GM21447 (cell line): ENCODE results near the gene GRIK5.
"Not testable (repeated sequence)": the region's sequence is repeated elsewhere in the genome, so short reads cannot be mapped to it uniquely, and the experiment has no call there.

ENCODE experiments used
- ATAC-seq: cut with Tn5 transposase; IDR thresholded peaks from one replicate; pipeline ENCODE4 v1.9.1; 2021; ENCODE audit not compliant: unreplicated experiment

GRIK5 gene, protein sequence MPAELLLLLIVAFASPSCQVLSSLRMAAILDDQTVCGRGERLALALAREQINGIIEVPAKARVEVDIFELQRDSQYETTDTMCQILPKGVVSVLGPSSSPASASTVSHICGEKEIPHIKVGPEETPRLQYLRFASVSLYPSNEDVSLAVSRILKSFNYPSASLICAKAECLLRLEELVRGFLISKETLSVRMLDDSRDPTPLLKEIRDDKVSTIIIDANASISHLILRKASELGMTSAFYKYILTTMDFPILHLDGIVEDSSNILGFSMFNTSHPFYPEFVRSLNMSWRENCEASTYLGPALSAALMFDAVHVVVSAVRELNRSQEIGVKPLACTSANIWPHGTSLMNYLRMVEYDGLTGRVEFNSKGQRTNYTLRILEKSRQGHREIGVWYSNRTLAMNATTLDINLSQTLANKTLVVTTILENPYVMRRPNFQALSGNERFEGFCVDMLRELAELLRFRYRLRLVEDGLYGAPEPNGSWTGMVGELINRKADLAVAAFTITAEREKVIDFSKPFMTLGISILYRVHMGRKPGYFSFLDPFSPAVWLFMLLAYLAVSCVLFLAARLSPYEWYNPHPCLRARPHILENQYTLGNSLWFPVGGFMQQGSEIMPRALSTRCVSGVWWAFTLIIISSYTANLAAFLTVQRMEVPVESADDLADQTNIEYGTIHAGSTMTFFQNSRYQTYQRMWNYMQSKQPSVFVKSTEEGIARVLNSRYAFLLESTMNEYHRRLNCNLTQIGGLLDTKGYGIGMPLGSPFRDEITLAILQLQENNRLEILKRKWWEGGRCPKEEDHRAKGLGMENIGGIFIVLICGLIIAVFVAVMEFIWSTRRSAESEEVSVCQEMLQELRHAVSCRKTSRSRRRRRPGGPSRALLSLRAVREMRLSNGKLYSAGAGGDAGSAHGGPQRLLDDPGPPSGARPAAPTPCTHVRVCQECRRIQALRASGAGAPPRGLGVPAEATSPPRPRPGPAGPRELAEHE

DNA sequence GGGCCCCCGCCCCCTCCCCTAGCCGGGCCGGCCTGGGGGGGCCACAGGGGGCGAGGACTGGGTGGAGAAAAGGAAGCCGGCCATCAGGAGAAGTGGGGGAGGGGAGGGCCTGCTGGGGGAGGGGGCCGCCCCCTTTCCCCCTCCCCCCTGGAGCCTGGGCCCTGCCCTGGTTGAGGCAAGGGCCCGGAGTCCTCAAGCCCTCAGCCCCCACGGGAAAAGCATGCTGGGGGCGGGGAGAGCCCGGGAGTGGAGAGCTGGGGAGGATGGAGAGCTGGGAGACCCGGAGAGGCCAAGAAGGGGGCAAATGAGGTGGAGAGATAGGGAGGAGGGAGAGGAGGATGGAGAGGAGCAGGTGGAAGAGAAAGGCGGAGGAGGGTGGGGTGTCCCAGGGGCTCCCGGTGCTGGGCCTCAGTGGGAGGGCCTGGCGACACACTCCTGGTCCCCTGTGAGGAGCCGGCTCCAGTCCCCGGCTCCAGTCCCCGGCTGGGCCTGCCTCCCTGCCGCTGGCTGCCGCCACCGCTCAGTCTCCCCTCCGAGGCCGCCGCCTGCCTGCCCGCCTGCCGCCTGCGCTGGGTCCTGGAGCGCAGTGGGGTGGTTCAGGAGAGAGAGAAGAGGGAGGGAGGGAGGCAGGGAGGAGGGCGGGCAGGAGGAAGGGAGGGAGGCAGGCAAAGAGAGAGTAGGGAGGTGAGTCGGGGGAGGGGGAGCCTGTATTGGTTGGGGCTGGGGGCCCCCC lies at the start of gene GRIK5:
TSS of gene GRIK5 (minus strand) at position 588 of the 733 bp plus-strand sequence. CDS start 4,436 bp downstream, outside the sequence.
- ATAC-seq: no peak

DNA sequence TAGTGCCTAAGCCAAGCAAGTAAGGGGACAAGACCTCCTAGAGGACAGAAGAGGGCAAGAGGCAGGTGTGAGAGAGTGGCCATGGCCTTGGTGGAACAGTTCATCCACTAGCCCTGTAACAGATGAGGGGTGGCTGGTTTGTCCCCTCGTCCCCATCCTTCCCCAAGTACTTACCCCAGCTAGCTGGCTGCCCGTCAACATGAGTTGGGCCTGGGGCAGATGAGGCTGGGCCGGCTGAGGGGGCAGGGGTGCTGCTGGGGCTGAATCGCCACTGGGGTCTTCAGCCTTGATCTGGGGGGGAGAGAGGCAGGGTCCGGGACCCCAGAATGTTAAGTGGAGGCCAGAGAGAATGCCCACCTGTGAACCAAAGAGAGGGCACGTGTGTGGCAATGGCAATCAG lies 47.1 kb upstream of the GRIK5 start:
- ATAC-seq: no peak

DNA sequence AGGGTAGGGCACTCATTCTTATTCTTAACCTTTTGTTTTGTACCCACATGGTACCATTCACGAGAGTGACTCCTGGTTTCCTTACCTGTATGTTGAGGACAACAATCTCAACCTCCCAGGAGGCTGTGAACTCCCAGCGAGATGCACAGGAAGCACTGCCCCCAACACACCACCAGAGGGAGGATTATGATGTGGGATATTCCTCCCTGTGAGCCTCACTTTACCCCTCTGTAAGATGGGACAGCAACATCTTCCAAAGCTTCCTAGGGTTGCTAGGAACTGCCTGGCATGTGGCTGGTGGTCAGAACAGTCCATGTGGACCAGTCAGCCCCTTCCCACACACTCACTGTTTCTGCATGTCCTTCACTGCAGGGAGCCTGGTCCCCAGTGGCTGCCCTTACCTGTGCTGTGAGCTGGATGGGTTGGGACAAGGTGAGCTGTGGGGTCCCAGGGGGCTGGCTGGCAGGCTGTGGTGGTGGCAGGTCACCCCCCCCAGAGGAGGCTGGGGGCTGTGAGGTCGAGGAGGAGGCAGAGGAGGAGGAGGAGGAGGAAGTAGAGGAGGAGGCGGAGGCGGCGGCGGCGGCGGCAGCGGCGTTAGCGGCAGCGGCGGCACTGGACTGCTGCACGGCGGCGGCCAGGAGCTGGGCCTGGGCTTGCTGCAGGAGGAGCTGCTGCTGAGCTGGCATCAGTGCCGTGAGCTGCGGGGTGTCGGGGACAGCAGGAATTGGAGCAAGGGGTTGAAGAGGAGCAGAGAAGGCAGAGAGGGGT lies 46.5 kb upstream of the GRIK5 start:
- ATAC-seq: no peak

DNA sequence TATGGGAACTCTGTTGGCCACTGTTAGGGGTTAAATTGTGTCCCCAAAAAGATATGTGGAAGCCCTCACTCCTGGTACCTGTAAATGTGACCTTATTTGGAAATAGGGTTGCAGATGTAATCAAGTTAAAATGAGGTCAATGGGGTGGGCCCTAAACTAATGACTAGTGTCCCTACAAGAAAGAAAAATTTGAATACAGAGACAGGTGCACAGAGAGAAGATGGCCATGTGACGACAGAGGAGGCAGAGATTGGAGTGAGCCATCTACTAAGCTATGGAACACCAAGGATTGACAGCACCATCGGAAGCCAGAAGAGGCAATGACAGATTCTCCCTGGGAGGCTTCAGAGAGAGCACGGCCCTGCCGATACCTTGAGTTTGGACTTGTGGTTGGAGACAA lies 45.7 kb upstream of the GRIK5 start:
- no peak for ATAC-seq

DNA sequence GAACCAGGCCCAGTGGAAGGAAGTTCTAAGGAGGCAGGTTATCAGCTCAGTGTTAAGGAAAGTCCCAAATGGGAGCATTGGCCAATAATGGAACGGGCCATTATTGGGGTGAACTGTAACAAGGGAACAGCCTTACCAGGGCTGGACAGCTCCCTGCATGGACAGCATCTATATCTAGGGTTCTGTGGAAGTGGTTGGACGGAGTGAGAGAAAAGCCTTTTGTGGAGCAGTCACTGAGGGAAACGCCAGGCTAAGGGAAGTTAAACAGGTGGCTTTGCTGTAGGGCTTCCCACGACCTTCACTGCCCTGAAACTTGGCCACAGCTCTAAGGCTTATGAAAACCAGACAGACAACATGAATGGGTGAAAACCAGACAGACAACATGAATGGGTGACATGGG lies 45.2 kb upstream of the GRIK5 start:
- ATAC-seq: no peak

DNA sequence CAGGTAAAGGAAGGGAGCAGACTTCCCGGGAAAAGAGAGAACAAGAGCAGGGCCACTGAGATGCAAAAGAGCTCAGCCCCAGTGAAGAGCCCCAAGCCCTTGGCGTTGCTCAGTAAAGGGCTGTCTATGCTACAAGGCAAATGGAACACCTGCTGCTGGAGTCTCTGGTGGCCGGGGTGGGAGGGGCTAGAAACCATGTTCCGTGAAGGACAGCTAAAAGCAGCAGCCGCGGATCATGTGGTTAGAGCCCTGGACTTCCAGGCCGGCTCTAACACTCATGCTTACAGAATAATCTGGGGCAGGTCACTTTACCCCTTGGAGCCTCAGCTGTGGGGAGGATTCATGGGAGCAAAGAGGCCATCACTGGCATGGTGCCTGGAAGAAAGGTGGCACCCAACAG lies 44.4 kb upstream of the GRIK5 start:
- peak; percentile 62 for ATAC-seq

DNA sequence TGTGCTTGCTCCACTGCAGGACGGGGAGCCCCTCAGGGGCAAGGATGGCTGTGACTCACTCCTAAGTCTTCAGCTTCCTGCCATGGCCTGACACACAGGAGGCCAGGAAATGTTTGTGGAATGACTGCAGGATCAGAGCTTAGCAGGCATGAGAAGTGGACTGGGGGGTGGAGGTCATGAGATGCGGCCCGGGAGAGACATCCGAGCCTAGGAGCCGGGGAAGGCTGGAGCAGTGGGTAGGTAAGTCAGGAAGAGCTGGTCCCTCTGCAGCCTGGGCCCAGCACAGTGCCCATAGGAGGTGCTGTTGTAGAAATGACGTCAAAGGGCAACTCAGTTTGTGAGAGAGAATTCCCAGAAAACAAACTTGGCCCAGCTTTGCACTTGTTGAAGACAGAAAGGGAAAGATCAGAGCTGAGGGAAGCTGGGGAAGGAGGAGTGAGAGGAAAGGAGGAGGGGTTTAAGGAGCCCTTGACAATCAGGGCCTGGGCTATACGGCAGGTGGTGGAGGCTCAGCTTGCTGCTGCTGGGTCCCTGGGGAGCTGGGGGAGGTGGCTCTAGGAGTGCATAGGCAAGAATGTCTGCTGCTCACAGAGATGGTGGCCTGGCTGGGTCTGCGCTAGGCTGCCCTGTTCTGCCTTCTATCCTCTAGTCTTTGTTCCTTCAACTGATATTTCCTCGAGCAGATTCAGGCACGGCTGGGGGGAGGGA lies 43.8 kb upstream of the GRIK5 start:
- peak; percentile 56 for ATAC-seq

DNA sequence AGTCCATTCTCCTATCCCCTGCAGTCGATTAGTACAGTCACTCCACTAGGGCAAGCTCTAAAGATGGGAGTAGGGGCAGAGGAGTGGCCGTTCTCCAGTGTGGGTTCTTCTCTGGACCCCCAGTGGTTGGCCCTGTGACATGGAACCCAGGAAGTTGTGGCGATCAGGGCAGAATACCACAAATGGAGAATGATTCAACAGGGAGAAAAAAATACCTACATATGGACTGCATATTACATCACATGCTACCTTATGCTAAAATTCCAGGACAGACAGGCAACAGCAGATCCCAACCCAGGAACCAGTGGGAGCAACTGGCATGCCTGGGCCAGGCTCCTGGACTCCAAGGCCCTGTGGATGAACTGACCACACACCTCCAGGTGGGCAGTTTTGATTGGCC lies 41.8 kb upstream of the GRIK5 start:
- no peak for ATAC-seq

DNA sequence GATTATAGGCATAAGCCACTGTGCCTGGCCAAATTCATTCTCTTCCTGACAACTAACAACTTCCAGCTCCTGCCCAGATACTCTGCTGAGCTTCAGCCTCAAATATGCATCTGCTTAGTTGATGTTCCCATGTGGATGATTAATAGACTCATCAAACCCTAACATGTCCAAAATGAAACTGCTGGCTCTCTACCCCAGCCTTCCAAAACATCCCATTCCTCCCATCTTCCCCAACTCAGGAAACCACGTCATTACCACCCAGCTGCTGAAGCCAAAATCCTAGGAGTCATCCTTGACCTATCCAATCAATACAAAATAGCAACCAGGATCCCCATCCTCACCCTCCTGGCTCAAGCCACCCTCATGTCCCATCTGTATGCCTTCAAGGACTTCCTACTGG lies 41.4 kb upstream of the GRIK5 start:
- ATAC-seq: no peak

DNA sequence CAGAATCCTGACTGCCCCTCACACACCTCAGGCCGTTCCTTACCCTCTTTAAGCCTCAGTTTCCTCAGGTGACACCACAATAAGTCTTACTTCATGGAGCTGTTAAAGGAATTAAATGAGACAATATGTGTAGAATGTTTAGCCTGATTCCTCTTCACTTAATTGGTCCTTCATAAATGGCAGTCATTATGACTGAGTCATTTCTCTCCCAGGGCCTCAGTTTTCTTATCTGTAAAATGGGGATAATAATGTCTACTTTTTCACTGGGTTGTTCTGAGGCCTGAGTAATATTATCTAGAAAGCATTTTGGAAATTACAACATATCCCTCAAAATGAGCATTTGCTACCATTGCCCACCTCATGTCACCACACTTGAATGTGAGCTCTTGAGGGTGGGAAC lies 40.7 kb upstream of the GRIK5 start:
- no peak for ATAC-seq

DNA sequence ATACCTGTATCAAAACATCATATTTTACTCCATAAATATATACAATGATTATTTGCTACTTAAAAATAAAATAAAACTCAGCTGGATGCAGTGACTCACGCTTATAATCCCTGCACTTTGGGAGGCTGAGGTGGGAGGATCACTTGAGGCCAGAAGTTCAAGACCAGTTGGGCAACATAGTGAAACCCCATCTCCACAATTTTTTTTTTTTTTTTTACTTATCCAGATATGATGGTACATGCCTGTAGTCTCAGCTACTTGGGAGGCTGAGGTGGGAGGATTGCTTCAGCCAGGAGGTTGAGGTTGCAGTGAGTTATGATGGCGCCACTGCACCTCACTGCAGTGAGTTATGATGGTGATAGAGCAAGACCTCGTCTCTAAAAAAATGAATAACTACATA lies 39.9 kb upstream of the GRIK5 start:
- no peak for ATAC-seq

DNA sequence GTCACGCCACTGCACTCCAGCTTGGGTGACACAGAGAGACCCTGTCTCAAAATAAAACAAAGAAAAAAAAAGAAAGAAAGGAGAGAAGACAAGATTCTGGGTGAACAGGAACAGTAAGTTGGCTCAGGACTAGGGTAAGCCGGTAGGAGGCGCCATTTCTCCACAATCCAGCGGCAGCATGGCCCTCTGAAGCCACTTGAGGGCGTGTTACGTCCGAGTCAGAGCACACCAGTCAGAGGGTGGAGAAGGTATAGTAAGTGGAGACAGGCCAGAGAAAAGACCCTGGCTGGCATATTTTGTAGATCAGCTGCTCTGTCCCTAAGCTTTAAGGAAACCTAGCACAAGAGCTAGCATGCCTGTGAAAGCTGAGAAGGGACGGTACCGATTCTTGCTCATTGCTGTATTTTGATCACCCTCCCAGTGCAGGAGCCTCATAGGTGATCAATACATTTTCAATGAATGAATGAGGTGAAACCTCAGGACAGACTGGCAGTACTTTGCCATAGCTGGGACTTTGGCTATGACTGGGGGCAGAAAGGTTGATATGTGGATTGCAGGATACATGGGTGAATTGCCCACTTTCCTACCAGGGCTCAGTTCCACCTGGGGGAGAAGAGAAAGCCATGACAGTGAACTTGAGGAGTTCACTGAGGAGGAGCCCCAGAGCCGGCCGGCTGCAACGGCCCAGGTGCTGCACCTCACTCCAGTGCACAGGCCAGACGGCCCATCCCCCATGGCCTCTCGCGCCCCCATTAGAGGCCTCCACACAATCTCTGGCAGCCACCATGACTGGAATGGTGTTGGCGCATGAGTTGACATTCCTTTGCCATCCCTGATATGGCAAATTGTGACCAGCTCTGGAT lies 38.8 kb upstream of the GRIK5 start:
- ATAC-seq: no peak

DNA sequence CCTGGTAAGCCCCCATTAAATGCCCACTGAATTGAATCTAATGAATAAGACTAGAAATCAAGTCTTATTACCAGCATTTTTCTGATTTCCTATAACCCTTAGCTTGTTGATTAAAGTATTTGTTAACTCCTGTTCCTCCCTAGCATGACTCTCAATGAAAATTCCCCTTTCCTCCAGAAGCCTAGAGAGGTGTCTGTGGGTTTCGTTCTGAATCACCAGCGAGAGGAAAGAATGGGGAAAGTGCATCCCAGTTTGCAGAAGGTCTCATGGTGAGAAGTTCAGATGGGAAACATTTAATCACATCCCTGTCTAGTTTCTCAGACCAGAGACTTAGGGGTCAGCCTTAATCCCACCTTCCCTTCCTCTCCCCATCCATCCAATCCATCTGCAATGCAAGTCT lies 35.4 kb upstream of the GRIK5 start:
- no peak for ATAC-seq

DNA sequence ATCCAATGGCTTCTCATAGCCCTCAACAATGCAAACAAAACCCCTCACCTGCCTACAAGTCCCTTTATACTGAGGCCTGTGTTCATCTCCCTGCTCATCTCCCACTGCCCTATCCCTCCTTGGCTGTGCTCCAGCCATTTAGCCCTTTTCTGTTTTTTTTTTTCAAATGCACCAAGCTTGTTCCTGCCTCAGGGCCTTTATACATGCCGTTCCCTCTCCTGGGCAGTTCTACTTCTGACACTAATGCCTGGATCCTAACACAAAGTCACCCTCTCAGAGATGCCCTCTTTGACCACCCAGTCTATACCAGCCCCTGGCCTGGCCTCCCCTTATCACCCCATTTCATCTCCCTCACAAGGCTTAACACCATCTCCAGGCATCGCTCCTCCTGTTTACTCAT lies 32.9 kb upstream of the GRIK5 start:
- no peak for ATAC-seq

DNA sequence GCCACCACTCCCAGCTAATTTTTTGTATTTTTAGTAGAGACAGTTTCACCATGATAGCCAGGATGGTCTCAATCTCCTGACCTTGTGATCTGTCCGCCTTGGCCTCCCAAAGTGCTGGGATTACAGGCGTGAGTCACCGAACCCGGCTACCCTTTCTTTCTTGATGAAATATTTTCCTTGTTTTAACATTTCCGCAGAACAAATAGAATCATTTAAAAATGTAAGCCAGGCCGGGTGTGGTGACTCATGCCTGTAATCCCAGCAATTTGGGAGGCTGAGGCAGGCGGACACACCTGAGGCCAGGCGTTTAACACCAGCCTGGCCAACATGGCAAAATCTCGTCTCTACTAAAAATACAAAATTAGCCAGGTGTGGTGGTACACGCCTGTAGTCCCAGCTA lies 30.2 kb upstream of the GRIK5 start:
- not testable (repeated sequence) for ATAC-seq

DNA sequence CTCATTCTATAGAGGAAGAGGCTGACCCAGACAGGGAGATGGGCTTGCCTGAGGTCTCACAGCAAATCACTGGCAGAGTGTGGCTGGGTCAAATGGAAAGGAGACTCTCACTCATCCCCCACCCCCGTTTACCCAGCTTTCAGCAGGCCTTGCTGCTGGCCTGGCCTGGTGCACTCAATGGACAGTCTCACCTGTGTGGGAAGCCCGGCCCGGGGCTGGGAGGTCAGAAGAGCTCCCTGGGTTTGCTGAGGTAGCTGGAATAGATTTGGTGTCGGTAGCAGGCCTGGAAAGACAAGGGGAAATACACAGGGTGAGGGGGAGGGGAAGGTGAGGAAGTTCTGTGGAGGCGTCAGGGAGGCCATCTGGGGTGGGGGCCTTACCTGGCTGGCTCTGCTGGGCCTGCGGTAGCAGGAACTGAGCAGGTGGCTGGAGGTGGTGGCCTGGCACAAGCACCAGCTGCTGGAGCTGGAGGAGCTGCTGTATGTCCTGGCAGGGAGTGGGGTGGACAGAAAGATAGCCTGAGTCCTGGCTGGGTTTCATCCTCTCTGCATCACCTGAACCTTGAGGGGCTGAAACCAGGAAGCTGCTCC lies 29.4 kb upstream of the GRIK5 start:
- no peak for ATAC-seq

DNA sequence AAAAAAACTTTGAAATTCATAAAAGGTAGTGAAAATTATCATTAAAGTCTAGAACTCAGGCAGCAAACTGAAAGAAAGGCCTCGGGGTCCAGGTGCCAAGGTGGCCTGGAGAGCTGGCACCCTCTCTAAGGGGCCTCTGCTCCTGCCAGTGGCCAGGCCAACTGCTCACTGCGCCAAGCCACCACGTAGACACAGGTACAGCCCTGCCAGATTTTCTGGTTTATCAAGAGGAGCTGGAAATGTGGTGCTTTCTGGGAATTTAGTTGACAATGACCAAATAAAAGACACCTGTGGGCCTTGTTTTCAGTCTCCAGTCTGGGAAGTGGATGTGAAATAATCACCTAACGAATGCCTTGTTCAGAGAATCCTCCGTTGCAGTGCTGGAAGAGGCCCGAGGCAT lies 28.8 kb upstream of the GRIK5 start:
- no peak for ATAC-seq

DNA sequence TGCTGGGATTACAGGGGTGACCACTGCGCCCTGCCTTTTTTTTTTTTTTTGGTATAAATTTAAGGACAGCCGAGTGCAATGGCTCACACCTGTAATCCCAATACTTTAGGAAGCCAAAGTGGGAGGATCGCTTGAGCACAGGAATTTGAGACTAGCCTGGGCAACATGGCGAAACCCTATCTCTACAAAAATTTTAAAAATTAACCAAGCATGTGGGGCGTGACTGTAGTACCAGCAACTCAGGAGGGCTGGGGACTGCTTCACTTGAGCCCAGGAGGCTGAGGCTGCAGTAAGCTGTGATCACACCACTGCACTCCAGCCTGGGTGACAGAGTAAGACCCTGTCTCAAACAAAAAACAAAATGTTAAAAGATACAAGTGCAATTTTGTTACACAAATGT lies 27.5 kb upstream of the GRIK5 start:
- no peak for ATAC-seq
